ENCODE measurements around the gene KRT26.

GRCh38 chr17:40782450-40782849 is 10.4 kb upstream of the KRT26 start, which contains the start of gene KRT27:
- TF ChIP-seq POLR2A (IDR thresholded peaks at IDR 0.05), result no peak
- no peak for TF ChIP-seq CTCF (IDR thresholded peaks at IDR 0.05)

Measured in body of pancreas (tissue), 4 donors.